CD14-positive monocyte (primary cell): ENCODE data around the gene S1PR3. TPM values are rescaled to one million over a fixed set of nuclear protein-coding genes. Genes with fewer than 3 reads are reported as not detected.

Experiments used
- DNase-seq, 3 donors: peaks; one replicate each; pipeline ENCODE4 v3.0.0-alpha.2; 2011 to 2022
- H2AFZ ChIP-seq: 2 replicates; pipeline ENCODE4 v1.6.0; 2012; ENCODE audit warnings: mild to moderate bottlenecking, low read depth, low read length, inconsistent platforms; ENCODE audit not compliant: insufficient read depth, poor library complexity, severe bottlenecking
- H3K27ac ChIP-seq, 2 donors: 1 replicate in 1 of 2; 2 replicates in 1 of 2; pipeline ENCODE4 v1.5.1; 2012 to 2013; ENCODE audit warnings: low read length in 2 of 2, control low read depth in 1 of 2, inconsistent platforms in 1 of 2, low read depth in 1 of 2, mild to moderate bottlenecking in 1 of 2
- H3K27me3 ChIP-seq, 2 donors: one replicate each; pipeline versions ENCODE4 v1.6.0 to v1.6.1; 2011 to 2013; ENCODE audit warnings: low read length in 2 of 2; ENCODE audit not compliant: control insufficient read depth in 2 of 2, insufficient read depth in 2 of 2
- H3K36me3 ChIP-seq, 2 donors: replicated peaks in 1 of 2; 1 replicate in 1 of 2; 2 replicates in 1 of 2; pipeline versions ENCODE4 v1.5.1 to v1.6.1; 2012 to 2013; ENCODE audit warnings: low read length in 2 of 2, control low read depth in 1 of 2, inconsistent platforms in 1 of 2, mild to moderate bottlenecking in 1 of 2; ENCODE audit not compliant: insufficient read depth in 2 of 2, control insufficient read depth in 1 of 2
- H3K4me1 ChIP-seq, 2 donors: 1 replicate in 1 of 2; 2 replicates in 1 of 2; pipeline versions ENCODE4 v1.5.1 to v1.6.1; 2012 to 2013; ENCODE audit warnings: low read length in 2 of 2, control low read depth in 1 of 2, inconsistent platforms in 1 of 2, mild to moderate bottlenecking in 1 of 2, moderate library complexity in 1 of 2; ENCODE audit not compliant: insufficient read depth in 2 of 2, control insufficient read depth in 1 of 2
- H3K4me2 ChIP-seq: replicated peaks from 2 replicates; pipeline ENCODE3; 2012; ENCODE audit warnings: low read length, moderate library complexity, mild to moderate bottlenecking; ENCODE audit not compliant: poor library complexity, severe bottlenecking; ENCODE audit errors: extremely low read depth
- H3K4me3 ChIP-seq, 3 experiments: fragments of 200-600 bp in 1 of 3; sonication (generic) in 1 of 3; replicated peaks in 1 of 3; 1 replicate in 2 of 3; 2 replicates in 1 of 3; pipeline ENCODE4 v1.5.1; 2011 to 2013; ENCODE audit warnings: low read length in 3 of 3, mild to moderate bottlenecking in 3 of 3, control low read depth in 2 of 3, low read depth in 2 of 3, inconsistent platforms in 1 of 3, moderate library complexity in 1 of 3
- H3K79me2 ChIP-seq: 2 replicates; pipeline ENCODE4 v1.6.0; 2012; ENCODE audit warnings: mild to moderate bottlenecking, control low read depth, inconsistent platforms, low read length, moderate library complexity; ENCODE audit not compliant: insufficient read depth
- H3K9ac ChIP-seq: 2 replicates; pipeline ENCODE4 v1.6.0; 2017; ENCODE audit warnings: low read length, mild to moderate bottlenecking; ENCODE audit not compliant: insufficient read depth, poor library complexity, severe bottlenecking
- H3K9me3 ChIP-seq, 2 donors: replicated peaks in 1 of 2; 1 replicate in 1 of 2; 2 replicates in 1 of 2; pipeline versions ENCODE4 v1.5.1 to v1.6.1; 2012 to 2013; ENCODE audit warnings: low read length in 2 of 2, control low read depth in 1 of 2; ENCODE audit not compliant: control insufficient read depth in 1 of 2, insufficient read depth in 1 of 2
- H4K20me1 ChIP-seq: 2 replicates; pipeline ENCODE4 v1.6.0; 2012; ENCODE audit warnings: mild to moderate bottlenecking, low read length, control low read depth, moderate library complexity; ENCODE audit not compliant: insufficient read depth
- H3K27ac Mint-ChIP-seq, 7 donors: one replicate each; pipeline ENCODE4 v1.8.0; 2020; ENCODE audit warnings: mild to moderate bottlenecking in 7 of 7, mixed read lengths in 7 of 7, moderate library complexity in 6 of 7, inconsistent platforms in 2 of 7
- H3K27me3 Mint-ChIP-seq, 3 donors: one replicate each; pipeline ENCODE4 v1.8.0; 2021 to 2022; ENCODE audit warnings: low read depth in 3 of 3, mild to moderate bottlenecking in 3 of 3, mixed read lengths in 3 of 3, moderate library complexity in 3 of 3, inconsistent platforms in 1 of 3
- H3K36me3 Mint-ChIP-seq, 2 donors: one replicate each; pipeline ENCODE4 v1.8.0; 2020; ENCODE audit warnings: mixed read lengths in 2 of 2, inconsistent platforms in 1 of 2, mild to moderate bottlenecking in 1 of 2
- H3K4me1 Mint-ChIP-seq: one replicate; pipeline ENCODE4 v1.8.0; 2020; ENCODE audit warnings: mild to moderate bottlenecking, mixed read lengths
- H3K4me3 Mint-ChIP-seq, 2 donors: one replicate each; pipeline ENCODE4 v1.8.0; 2020; ENCODE audit warnings: mild to moderate bottlenecking in 2 of 2, mixed read lengths in 2 of 2, moderate library complexity in 1 of 2
- H3K9me3 Mint-ChIP-seq, 7 donors: one replicate each; pipeline ENCODE4 v1.8.0; 2020 to 2022; ENCODE audit warnings: mixed read lengths in 7 of 7, mild to moderate bottlenecking in 6 of 7, moderate library complexity in 6 of 7, inconsistent platforms in 2 of 7
- CTCF ChIP-seq: fragments of 200-600 bp; IDR thresholded peaks from one replicate; pipeline ENCODE4 v1.8.0; 2022; ENCODE audit warnings: antibody characterized with exemption, mild to moderate bottlenecking
- WGBS: methylation state at CpG from one replicate; pipeline ENCODE4 v1.1.5; 2013; ENCODE audit warnings: missing lambda C conversion rate; ENCODE audit not compliant: insufficient coverage; 5-methylcytosine and 5-hydroxymethylcytosine counted together
- intact Hi-C, 2 donors: fragments of 100-400 bp; cut with micrococcal nuclease; formaldehyde crosslinking; loops; one replicate each; pipeline versions ENCODE4 v1.15.0 to v1.15.1; 2023
- polyA plus RNA-seq, 3 donors: library from polyadenylated mRNA; depleted of rRNA in 1 of 3; unstranded in 2 of 3; stranded (reverse) in 1 of 3; fragments of 300-500 nt in 2 of 3; fragments of >200 nt in 1 of 3; fragmentation: Illumina TruSeq in 2 of 3; gene quantifications; 1 replicate in 2 of 3; 2 replicates in 1 of 3; pipeline ENCODE4 v1.2.3, GENCODE V29; 2012 to 2021

S1PR3 gene
- polyA plus RNA-seq, 3 donors: 28.2 to 59.7 (median 30.6) TPM

- Mint-ChIP-seq H3K27ac (peak overlapping the region; percentile 20 to 98 (median 90)), H3K4me3 (peak overlapping the region; percentile 96 to 97), H3K4me1 (peaks cover 76% of the 10 kb centered on the region), H3K27me3 (peaks cover 0 to 2% (median 0%) of the 10 kb centered on the region in 3 donors), H3K36me3 (peaks cover 46 to 49% of the 10 kb centered on the region in 2 donors), H3K9me3 (peaks cover 0 to 2% (median 0%) of the 10 kb centered on the region in 7 donors)
- DNase-seq: no peak
- Histone ChIP-seq H2AFZ (no peak overlapping the region), H3K4me3 (peak overlapping the region; percentile 94 to 99 (median 99)), H3K9ac (peak overlapping the region; percentile 90), H3K4me1 (peaks cover 58 to 79% of the 10 kb centered on the region in 2 donors), H4K20me1 (peaks cover 59% of the 10 kb centered on the region), H3K79me2 (peaks cover 61% of the 10 kb centered on the region), H3K9me3 (no peaks in the 10 kb centered on the region), H3K27me3 (no peaks in the 10 kb centered on the region), H3K27ac (peak overlapping the region in 1 of 2 donors; percentile 90), H3K4me2 (peak overlapping the region; percentile 94), H3K36me3 (peaks cover 35 to 40% of the 10 kb centered on the region in 2 donors)
- WGBS: 94% methylated on average over 2 of the region's 4 CpGs
- intact Hi-C loops: loop anchor here in 1 of 2 donors (5.0 kb wide), 1 partner anchor 55 kb away; no protein-coding TSS in a partner anchor
- TF ChIP-seq CTCF: no peak
Observed at GRCh38 chr9:88992556-88992955, 1.3 kb downstream of the S1PR3 start.

- peaks cover 0 to 2% (median 1%) of the 10 kb centered on the region in 3 donors for H3K27me3 Mint-ChIP-seq
- H3K36me3 Mint-ChIP-seq: peaks cover 52 to 56% of the 10 kb centered on the region in 2 donors
- peaks cover 65% of the 10 kb centered on the region for H3K79me2 ChIP-seq
- H3K4me3 Mint-ChIP-seq: peak overlapping the region; percentile 96 to 97
- intact Hi-C loops: loop anchor here in 1 of 2 donors (5.0 kb wide), 1 partner anchor 56 kb away; no protein-coding TSS in a partner anchor
- peaks cover 64 to 84% of the 10 kb centered on the region in 2 donors for H3K4me1 ChIP-seq
- H3K27ac ChIP-seq: peak overlapping the region in 1 of 2 donors; percentile 1
- peak overlapping the region in 4 of 7 donors; percentile 20 to 98 (median 51) for H3K27ac Mint-ChIP-seq
- peak overlapping the region; percentile 94 to 99 (median 99) for H3K4me3 ChIP-seq
- H4K20me1 ChIP-seq: peaks cover 67% of the 10 kb centered on the region
- 50% methylated on average over 1 of the region's 2 CpGs for WGBS
- no peak for DNase-seq
- no peaks in the 10 kb centered on the region for H3K9me3 ChIP-seq
- TF ChIP-seq CTCF: no peak
- peak overlapping the region; percentile 94 for H3K4me2 ChIP-seq
- peaks cover 0 to 2% (median 0%) of the 10 kb centered on the region in 7 donors for H3K9me3 Mint-ChIP-seq
- H3K9ac ChIP-seq: peak overlapping the region; percentile 90
- H2AFZ ChIP-seq: no peak overlapping the region
- peaks cover 37 to 45% of the 10 kb centered on the region in 2 donors for H3K36me3 ChIP-seq
- H3K27me3 ChIP-seq: no peaks in the 10 kb centered on the region
- H3K4me1 Mint-ChIP-seq: peaks cover 82% of the 10 kb centered on the region
Observed at GRCh38 chr9:88993327-88993726, 2.1 kb downstream of the S1PR3 start.
